Measurements from ENCODE around the gene SSX7.
"Not testable (repeated sequence)": the region's sequence is repeated elsewhere in the genome, so short reads cannot be mapped to it uniquely, and the experiment has no call there.

SSX7 gene, protein sequence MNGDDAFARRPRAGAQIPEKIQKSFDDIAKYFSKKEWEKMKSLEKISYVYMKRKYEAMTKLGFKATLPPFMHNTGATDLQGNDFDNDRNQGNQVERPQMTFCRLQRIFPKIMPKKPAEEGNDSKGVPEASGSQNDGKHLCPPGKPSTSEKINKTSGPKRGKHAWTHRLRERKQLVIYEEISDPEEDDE
- long read RNA-seq = 0 reads

DNA sequence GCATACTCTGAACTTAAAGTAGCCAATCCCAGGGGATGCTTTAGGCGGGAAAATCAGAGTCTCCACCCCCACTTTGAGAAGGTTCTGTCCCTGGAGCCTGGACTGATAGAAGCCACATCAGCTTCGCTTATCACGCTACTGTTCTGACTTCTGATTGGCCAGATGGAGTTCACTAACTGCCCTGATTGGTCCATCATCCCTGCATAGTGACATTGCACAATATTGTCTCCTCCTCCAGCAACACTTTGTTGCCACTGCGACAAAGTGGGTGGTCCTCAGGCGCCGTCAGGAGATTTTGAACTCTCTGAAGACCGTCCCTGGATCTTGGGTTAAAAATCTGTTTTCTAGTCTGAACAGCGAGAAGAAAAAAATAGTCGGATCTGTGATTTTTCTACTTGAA, at the start of gene SSX7:
SSX7 (minus strand) TSS at position 101 of the 400 bp plus-strand sequence. CDS start 1,428 bp downstream, outside the sequence.
- H3K4me3 ChIP-seq (replicated peaks; ENCODE audit: insufficient read depth, low read length); H3K27me3 ChIP-seq (ENCODE audit: insufficient read depth, poor library complexity, severe bottlenecking); H3K27ac ChIP-seq (replicated peaks); DNase-seq (ENCODE audit: low read depth in 1 of 2, low spot score in 1 of 2): not testable (repeated sequence)

DNA sequence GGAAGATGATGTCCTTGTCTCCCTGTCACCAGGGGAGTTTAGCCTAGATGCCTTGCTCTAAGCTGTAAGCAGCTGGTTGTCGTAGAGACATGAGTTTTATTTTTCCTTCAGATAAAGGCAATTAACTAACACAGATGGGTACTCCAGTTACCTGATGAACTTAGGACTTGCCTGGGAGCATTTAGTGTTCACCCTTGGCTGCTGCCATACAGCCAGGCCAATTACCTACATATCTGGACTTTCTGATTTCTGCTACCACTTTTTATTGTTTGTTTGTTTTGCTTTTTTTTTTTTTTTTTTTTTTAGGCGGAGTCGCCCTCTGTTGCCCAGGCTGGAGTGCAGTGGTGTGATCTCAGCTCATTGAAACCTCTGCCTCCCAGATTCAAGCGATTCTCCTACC, 37.3 kb upstream of the SSX7 start:
- H3K4me3 ChIP-seq (replicated peaks; ENCODE audit: insufficient read depth, low read length); DNase-seq (ENCODE audit: low read depth in 1 of 2, low spot score in 1 of 2); H3K27me3 ChIP-seq (ENCODE audit: insufficient read depth, poor library complexity, severe bottlenecking); H3K27ac ChIP-seq (replicated peaks): not testable (repeated sequence)

DNA sequence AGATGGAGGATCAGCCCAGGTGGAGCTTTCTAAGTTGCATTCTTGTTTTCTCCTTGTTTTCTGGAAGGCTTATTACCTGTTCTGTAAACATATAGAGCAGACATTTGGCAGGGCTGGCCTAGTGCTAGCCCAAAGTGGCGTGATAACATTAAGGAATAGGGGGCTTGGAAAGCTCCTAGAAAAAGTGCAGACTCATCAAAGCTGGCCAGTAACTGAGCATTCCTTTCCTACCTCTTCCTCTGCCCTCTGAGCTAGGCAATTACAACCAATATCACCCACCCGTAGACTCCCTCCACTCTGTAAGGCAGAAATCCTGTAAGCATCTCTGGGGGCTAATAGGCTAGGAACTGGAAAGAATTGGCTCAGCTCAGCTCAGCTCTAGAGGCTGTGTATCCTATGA, 7.5 kb upstream of the SSX7 start:
- H3K27ac ChIP-seq (replicated peaks); H3K27me3 ChIP-seq (ENCODE audit: insufficient read depth, poor library complexity, severe bottlenecking); DNase-seq (ENCODE audit: low read depth in 1 of 2, low spot score in 1 of 2); H3K4me3 ChIP-seq (replicated peaks; ENCODE audit: insufficient read depth, low read length): not testable (repeated sequence)

DNA sequence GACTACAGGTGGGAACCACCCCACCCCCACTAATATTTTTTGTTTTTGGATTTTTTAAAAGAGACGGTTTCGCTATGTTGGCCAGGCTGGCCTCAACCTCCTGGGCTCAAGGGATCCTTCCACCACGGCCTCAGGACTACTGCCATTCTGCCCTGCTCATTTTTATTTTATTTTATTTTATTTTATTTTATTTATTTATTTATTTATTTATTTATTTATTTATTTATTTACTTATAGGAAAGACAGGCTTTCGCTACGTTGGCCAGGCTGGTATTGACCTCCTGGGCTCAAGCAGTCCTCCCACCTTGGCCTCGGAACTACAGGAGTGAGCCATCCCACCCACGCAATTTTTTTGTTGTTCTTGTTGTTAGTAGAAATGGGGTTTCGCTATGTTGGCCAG, 775 bp upstream of the SSX7 start:
- H3K27me3 ChIP-seq (ENCODE audit: insufficient read depth, poor library complexity, severe bottlenecking); H3K27ac ChIP-seq (replicated peaks): not testable (repeated sequence)

DNA sequence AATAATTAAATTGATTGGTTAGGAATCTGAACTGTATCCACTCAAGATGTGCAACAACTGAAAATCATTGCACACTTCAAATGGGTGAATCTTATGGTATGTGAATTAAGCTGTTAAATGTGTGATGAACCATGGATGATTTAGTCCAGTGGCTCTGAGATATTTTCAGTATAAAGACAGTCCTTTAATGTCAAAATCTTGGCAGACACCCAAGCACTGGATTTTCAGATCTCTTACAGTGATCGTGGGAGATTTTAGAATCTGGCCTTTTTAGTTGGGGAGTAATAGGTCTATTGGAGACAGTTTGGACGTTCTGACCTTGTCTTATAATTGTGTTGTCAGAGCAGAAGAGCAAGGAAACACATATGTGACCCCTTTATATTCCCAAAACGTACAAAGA, 4.0 kb downstream of the SSX7 start:
- not testable (repeated sequence) for H3K27me3 ChIP-seq (ENCODE audit: insufficient read depth, poor library complexity, severe bottlenecking); H3K4me3 ChIP-seq (replicated peaks; ENCODE audit: insufficient read depth, low read length); DNase-seq (ENCODE audit: low read depth in 1 of 2, low spot score in 1 of 2); H3K27ac ChIP-seq (replicated peaks)

More for the DNA sequence above, 775 bp upstream of the SSX7 start:
- not testable (repeated sequence) for H3K4me3 ChIP-seq (replicated peaks; ENCODE audit: insufficient read depth, low read length); DNase-seq (ENCODE audit: low read depth in 1 of 2, low spot score in 1 of 2)

DNA sequence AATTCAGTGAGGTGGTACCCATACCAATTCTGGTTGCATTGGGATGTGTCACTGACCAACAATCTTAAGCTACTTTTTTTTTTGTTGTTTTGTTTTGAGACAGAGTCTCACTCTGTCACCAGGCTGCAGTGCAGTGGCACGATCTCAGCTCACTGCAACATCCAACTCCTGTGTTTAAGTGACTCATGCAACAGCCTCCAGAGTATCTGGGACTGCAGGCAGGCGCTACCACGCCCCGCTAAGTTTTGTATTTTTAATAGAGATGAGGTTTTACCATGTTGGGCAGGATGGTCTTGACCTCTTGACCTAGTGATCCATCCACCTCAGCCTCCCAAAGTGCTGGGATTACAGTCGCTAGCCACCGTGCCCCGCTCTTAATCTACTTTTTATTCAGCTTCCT, 5.7 kb downstream of the SSX7 start:
- DNase-seq (ENCODE audit: low read depth in 1 of 2, low spot score in 1 of 2); H3K4me3 ChIP-seq (replicated peaks; ENCODE audit: insufficient read depth, low read length); H3K27ac ChIP-seq (replicated peaks); H3K27me3 ChIP-seq (ENCODE audit: insufficient read depth, poor library complexity, severe bottlenecking): not testable (repeated sequence)

DNA sequence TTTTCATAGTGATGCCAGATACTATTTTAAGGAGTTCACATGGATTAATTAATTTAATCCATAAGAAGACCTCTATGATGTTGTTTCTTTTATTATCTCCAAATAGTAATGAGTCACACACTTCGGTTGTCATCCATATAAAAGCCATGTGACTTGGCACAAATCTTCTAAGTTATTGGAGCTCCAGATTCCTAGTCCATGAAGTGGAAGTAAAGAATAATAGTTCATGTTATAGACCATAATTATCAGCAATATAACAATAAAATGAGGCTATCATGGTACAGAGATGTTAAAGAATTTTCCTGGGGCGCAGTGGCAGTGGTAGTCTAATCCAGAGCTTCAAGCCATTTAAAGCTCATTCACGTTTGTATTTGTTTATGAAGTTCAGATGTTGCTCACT, 26.2 kb downstream of the SSX7 start:
- DNase-seq (ENCODE audit: low read depth in 1 of 2, low spot score in 1 of 2); H3K27me3 ChIP-seq (ENCODE audit: insufficient read depth, poor library complexity, severe bottlenecking); H3K27ac ChIP-seq (replicated peaks): not testable (repeated sequence)

DNA sequence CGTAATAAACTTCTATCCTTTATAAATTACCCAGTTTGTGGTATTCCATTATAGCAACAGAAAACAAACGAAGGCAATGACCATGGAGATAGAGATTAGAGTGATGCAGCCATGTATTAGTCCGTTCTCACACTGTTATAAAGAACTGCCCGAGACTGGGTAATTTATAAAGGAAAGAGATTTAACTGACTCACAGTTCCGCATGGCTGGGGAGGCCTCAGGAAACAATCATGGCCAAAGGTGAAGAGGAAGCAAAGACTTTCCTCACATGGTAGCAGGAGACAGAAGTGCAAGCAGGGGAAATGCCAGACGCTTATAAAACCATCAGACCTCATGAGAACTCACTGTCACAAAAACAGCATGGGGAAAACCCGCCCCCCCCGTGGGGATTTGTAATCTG, 34.0 kb downstream of the SSX7 start:
- H3K27me3 ChIP-seq (ENCODE audit: insufficient read depth, poor library complexity, severe bottlenecking); H3K27ac ChIP-seq (replicated peaks); H3K4me3 ChIP-seq (replicated peaks; ENCODE audit: insufficient read depth, low read length); DNase-seq (ENCODE audit: low read depth in 1 of 2, low spot score in 1 of 2): not testable (repeated sequence)

More for the DNA sequence above, 26.2 kb downstream of the SSX7 start:
- H3K4me3 ChIP-seq (replicated peaks; ENCODE audit: insufficient read depth, low read length) = not testable (repeated sequence)

DNA sequence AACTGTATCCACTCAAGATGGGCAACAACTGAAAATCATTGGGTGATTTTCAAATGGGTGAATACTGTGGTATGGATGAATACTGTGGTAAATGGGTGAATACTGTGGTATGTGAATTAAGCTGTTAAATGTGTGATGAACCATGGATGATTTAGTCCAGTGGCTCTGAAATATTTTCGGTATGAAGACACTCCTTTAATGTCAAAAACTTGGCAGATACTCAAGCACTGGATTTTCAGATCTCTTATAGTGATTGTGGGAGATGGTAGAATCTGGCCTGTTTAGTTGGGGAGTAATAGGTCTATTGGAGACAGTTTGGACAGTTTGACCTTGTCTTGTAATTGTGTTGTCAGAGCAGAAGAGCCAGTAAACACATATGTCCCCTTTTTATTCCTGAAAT, 45.7 kb downstream of the SSX7 start:
- Histone ChIP-seq H3K27me3 (ENCODE audit: insufficient read depth, poor library complexity, severe bottlenecking) (no peaks in the 10 kb centered on the region), H3K4me3 (replicated peaks; ENCODE audit: insufficient read depth, low read length) (no peak overlapping the region), H3K27ac (replicated peaks) (no peak overlapping the region)
- DNase-seq (ENCODE audit: low read depth in 1 of 2, low spot score in 1 of 2) = no peak
- TF ChIP-seq, protein P1, sequence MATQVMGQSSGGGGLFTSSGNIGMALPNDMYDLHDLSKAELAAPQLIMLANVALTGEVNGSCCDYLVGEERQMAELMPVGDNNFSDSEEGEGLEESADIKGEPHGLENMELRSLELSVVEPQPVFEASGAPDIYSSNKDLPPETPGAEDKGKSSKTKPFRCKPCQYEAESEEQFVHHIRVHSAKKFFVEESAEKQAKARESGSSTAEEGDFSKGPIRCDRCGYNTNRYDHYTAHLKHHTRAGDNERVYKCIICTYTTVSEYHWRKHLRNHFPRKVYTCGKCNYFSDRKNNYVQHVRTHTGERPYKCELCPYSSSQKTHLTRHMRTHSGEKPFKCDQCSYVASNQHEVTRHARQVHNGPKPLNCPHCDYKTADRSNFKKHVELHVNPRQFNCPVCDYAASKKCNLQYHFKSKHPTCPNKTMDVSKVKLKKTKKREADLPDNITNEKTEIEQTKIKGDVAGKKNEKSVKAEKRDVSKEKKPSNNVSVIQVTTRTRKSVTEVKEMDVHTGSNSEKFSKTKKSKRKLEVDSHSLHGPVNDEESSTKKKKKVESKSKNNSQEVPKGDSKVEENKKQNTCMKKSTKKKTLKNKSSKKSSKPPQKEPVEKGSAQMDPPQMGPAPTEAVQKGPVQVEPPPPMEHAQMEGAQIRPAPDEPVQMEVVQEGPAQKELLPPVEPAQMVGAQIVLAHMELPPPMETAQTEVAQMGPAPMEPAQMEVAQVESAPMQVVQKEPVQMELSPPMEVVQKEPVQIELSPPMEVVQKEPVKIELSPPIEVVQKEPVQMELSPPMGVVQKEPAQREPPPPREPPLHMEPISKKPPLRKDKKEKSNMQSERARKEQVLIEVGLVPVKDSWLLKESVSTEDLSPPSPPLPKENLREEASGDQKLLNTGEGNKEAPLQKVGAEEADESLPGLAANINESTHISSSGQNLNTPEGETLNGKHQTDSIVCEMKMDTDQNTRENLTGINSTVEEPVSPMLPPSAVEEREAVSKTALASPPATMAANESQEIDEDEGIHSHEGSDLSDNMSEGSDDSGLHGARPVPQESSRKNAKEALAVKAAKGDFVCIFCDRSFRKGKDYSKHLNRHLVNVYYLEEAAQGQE (IDR thresholded peaks at IDR 0.05; ENCODE audit: insufficient replicate concordance, low read depth) = no peak
- TF ChIP-seq POLR2AphosphoS5 (IDR thresholded peaks at IDR 0.05; ENCODE audit: low read depth) = no peak
- TF ChIP-seq, protein P2, sequence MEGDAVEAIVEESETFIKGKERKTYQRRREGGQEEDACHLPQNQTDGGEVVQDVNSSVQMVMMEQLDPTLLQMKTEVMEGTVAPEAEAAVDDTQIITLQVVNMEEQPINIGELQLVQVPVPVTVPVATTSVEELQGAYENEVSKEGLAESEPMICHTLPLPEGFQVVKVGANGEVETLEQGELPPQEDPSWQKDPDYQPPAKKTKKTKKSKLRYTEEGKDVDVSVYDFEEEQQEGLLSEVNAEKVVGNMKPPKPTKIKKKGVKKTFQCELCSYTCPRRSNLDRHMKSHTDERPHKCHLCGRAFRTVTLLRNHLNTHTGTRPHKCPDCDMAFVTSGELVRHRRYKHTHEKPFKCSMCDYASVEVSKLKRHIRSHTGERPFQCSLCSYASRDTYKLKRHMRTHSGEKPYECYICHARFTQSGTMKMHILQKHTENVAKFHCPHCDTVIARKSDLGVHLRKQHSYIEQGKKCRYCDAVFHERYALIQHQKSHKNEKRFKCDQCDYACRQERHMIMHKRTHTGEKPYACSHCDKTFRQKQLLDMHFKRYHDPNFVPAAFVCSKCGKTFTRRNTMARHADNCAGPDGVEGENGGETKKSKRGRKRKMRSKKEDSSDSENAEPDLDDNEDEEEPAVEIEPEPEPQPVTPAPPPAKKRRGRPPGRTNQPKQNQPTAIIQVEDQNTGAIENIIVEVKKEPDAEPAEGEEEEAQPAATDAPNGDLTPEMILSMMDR (IDR thresholded peaks at IDR 0.05; ENCODE audit: insufficient read depth, low read length) = no peak
- TF ChIP-seq GABPA (IDR thresholded peaks at IDR 0.05; ENCODE audit: low read depth) = no peak
- TF ChIP-seq SPI1 (IDR thresholded peaks at IDR 0.05; ENCODE audit: borderline replicate concordance, low read depth) = no peak

DNA sequence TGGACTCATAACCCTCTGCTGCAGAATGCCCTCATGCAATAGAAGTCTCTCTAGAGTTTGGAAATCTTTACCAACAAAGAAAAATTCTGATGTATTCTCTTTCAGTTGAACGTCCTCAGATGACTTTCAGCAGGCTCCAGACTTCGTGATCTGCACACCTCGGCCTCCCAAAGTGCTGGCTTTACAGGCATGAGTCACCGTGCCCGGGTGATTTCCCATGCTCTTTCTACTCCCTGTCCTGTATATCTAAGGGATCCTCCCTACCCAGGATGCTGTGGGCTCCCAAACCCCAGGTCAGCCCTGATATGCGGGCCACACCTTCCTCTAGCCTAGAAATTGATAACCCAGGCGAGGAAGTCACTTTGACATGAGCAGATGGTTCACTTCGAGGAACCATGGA, 51.5 kb downstream of the SSX7 start:
- H3K27me3 ChIP-seq (ENCODE audit: insufficient read depth, poor library complexity, severe bottlenecking); H3K4me3 ChIP-seq (replicated peaks; ENCODE audit: insufficient read depth, low read length); H3K27ac ChIP-seq (replicated peaks); DNase-seq (ENCODE audit: low read depth in 1 of 2, low spot score in 1 of 2): not testable (repeated sequence)
